Activated CD4-positive, alpha-beta memory T cell treated with anti-CD3 and anti-CD28 coated beads, Interleukin-2, amount 10 ng/mL, durations not matched to agents 7 days and 5 days (primary cell): Measurements from ENCODE around the gene RAB3B. TPM values are rescaled to one million over a fixed set of nuclear protein-coding genes. Genes with fewer than 3 reads are reported as not detected.
"Not testable (repeated sequence)": the region's sequence is repeated elsewhere in the genome, so short reads cannot be mapped to it uniquely, and the experiment has no call there.

Experiments used
- CTCF ChIA-PET: fragments of 350-600 bp; sonication (Branson Sonifier 250); formaldehyde crosslinking; loops from one replicate; lab custom pipeline; 2021; ENCODE audit warnings: antibody characterized with exemption, inconsistent platforms; lab: Charles Lee
- POLR2A ChIA-PET: fragments of 350-600 bp; sonication (Branson Sonifier 250); formaldehyde crosslinking; loops from one replicate; lab custom pipeline; 2021; ENCODE audit warnings: antibody characterized with exemption; lab: Charles Lee
- DNase-seq: peaks from one replicate; pipeline ENCODE4 v3.0.0-alpha.2; 2020
- H3K27ac Mint-ChIP-seq: one replicate; pipeline ENCODE4 v1.8.0; 2021; ENCODE audit warnings: mild to moderate bottlenecking, mixed read lengths
- H3K27me3 Mint-ChIP-seq: one replicate; pipeline ENCODE4 v1.8.0; 2021; ENCODE audit warnings: mixed read lengths
- H3K36me3 Mint-ChIP-seq: one replicate; pipeline ENCODE4 v1.8.0; 2021; ENCODE audit warnings: low read depth, mixed read lengths
- H3K4me1 Mint-ChIP-seq: one replicate; pipeline ENCODE4 v1.8.0; 2021; ENCODE audit warnings: mixed read lengths
- H3K4me3 Mint-ChIP-seq: one replicate; pipeline ENCODE4 v1.8.0; 2021; ENCODE audit warnings: mild to moderate bottlenecking, mixed read lengths
- H3K9me3 Mint-ChIP-seq: one replicate; pipeline ENCODE4 v1.8.0; 2021; ENCODE audit warnings: mixed read lengths
- total RNA-seq, 2 experiments: library from RNA; stranded (reverse); gene quantifications; one replicate each; pipeline ENCODE4 v1.2.3, GENCODE V29; 2021

The RAB3B gene
- total RNA-seq, 2 experiments from 2014 or later, result 0.03 to 0.08 TPM

- ChIA-PET POLR2A (no interaction called here), CTCF (no interaction called here)
- Mint-ChIP-seq H3K36me3 (no peaks in the 10 kb centered on the region), H3K9me3 (no peaks in the 10 kb centered on the region), H3K4me3 (no peak overlapping the region), H3K27ac (no peak overlapping the region), H3K27me3 (peaks cover 25% of the 10 kb centered on the region), H3K4me1 (no peaks in the 10 kb centered on the region)
- DNase-seq, result no peak
Measured at GRCh38 chr1:52007215-52008002, 16.9 kb upstream of the RAB3B start.

DNA sequence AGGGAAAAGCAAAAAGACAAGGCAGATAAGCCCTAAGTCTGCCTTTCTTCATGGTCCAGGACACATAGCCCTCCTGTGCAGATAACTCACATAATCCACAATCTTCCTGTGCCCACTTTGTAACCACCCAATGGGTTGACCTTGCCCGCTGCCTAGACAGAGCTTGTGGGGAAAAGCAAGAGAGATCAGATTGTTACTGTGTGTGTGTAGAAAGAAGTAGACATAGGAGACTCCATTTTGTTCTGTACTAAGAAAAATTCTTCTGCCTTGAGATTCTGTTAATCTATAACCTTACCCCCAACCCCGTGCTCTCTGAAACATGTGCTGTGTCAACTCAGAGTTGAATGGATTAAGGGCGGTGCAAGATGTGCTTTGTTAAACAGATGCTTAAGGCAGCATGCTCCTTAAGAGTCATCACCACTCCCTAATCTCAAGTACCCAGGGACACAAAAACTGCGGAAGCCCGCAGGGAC lies 15.6 kb upstream of the RAB3B start:
- CTCF ChIA-PET, result interaction anchor here (3.1 kb wide), 1 partner anchor 109 kb away, joined by 11 read pairs; no protein-coding TSS in a partner anchor
- H3K4me1 Mint-ChIP-seq, POLR2A ChIA-PET, DNase-seq, H3K9me3 Mint-ChIP-seq, H3K4me3 Mint-ChIP-seq, H3K27ac Mint-ChIP-seq, H3K36me3 Mint-ChIP-seq: not testable (repeated sequence)
- H3K27me3 Mint-ChIP-seq, result peaks cover 25% of the 10 kb centered on the region

DNA sequence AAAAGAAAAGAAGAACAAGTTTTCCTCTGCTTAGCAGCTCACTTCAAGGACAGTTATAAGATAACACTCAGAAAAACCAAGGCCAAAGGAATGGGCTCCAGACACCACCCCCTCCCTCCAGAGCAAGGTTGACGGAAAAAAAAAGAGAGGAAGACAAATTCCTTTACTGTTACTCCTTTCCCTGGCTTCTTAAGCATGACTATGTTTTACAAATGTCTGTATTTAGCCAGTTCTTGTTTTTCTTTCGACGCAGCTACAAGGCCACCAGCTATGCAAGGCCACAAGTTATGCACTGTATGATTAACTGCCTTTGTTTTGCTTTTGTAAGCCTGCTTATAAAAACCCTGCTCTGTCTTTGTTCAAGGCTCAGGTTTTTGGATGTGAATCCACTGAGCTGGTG lies 15.0 kb upstream of the RAB3B start:
- H3K4me3 Mint-ChIP-seq, H3K27ac Mint-ChIP-seq, H3K36me3 Mint-ChIP-seq, H3K9me3 Mint-ChIP-seq, DNase-seq, H3K4me1 Mint-ChIP-seq, POLR2A ChIA-PET: not testable (repeated sequence)
- CTCF ChIA-PET, result interaction anchor here (3.1 kb wide), 1 partner anchor 109 kb away, joined by 11 read pairs; no protein-coding TSS in a partner anchor
- H3K27me3 Mint-ChIP-seq, result peaks cover 25% of the 10 kb centered on the region

DNA sequence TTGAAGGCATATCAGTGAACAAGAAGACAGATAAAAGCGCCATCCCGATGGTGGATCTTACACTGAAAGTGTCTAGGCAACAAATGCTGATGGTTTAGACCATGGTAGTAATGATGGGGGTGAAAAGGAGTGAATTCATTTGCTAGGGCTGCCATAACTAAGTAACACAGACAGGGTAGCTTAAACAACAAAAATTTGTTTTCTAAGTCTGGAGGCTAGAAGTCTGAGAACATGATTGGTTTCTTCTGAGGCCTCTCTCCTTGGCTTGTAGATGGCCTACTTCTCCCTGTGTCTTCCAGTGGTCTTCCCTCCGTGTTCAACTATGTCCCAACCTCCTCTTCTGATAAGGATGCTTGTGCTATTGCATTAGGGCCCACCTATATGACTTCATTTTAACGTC lies 13.4 kb upstream of the RAB3B start:
- no peaks in the 10 kb centered on the region for H3K36me3 Mint-ChIP-seq
- no peak overlapping the region for H3K4me3 Mint-ChIP-seq
- H3K27ac Mint-ChIP-seq, result no peak overlapping the region
- POLR2A ChIA-PET, result interaction anchor here (0.7 kb wide), 1 partner anchor 332 kb away, joined by 3 read pairs; no protein-coding TSS in a partner anchor
- DNase-seq, result no peak
- H3K4me1 Mint-ChIP-seq, result no peaks in the 10 kb centered on the region
- no peaks in the 10 kb centered on the region for H3K9me3 Mint-ChIP-seq
- CTCF ChIA-PET, result interaction anchor here (1.0 to 3.1 kb wide), 2 partner anchors 54 to 107 kb away, joined by 3 to 11 read pairs; no protein-coding TSS in a partner anchor
- H3K27me3 Mint-ChIP-seq, result peaks cover 27% of the 10 kb centered on the region

DNA sequence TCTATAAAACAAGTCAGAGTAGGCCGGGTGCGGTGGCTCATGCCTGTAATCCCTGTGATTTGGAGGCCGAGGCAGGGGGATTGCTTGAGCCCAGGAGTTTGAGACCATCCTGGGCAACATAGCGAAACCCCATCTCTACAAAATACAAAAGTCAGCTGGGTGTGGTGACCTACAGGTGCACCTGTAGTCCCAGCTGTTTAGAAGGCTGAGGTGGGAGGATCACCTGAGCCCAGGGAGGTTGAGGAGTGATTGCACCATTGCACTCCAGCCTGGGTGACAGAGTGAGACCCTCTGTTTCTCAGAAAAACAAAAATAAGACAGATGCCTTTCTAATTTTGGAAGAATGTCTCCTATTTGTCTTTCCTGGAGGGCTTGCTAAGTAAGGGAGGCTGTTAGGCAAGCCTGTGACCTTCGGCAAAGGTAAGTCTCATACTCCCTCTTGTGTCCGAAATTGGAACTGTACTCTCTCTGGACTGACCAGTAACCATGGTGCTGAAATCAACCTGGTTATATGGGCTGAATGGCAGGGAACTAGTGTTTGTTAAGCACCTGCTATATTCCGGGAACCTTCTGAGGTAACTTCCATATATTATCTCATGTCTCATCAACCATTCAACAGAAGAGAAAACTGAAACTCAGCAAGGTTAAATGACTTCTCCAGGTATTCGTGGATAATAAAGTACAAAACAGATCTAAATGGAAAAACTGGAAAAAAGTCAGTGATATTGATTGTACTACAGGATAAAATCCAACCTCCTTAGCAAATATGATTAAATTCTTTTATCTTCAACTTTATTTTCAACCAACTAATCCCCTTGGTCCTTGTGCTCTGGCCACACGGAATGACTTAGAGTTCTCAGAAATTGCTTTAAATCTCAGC lies 11.8 kb upstream of the RAB3B start:
- no peaks in the 10 kb centered on the region for H3K36me3 Mint-ChIP-seq
- CTCF ChIA-PET, result interaction anchor here (1.0 to 1.1 kb wide), 2 partner anchors 19 to 105 kb away, joined by 3 to 8 read pairs; no protein-coding TSS in a partner anchor
- H3K4me3 Mint-ChIP-seq, result no peak overlapping the region
- H3K27ac Mint-ChIP-seq, result no peak overlapping the region
- POLR2A ChIA-PET, result no interaction called here
- H3K27me3 Mint-ChIP-seq, result peaks cover 24% of the 10 kb centered on the region
- H3K4me1 Mint-ChIP-seq, result no peaks in the 10 kb centered on the region
- H3K9me3 Mint-ChIP-seq, result no peaks in the 10 kb centered on the region
- DNase-seq, result peak; percentile 40

- Mint-ChIP-seq H3K4me1 (no peaks in the 10 kb centered on the region), H3K36me3 (no peaks in the 10 kb centered on the region), H3K9me3 (no peaks in the 10 kb centered on the region), H3K27me3 (peaks cover 14% of the 10 kb centered on the region), H3K4me3 (no peak overlapping the region), H3K27ac (no peak overlapping the region)
- ChIA-PET CTCF (interaction anchor here (0.6 to 2.7 kb wide), 3 partner anchors 101 to 806 kb away, joined by 3 to 9 read pairs (median 5); no protein-coding TSS in a partner anchor), POLR2A (interaction anchor here (1.8 kb wide), 1 partner anchor 8 kb away, joined by 5 read pairs; the partner anchor contains the start of gene RAB3B)
- DNase-seq, result no peak
Measured at GRCh38 chr1:51998701-51999100, 8.2 kb upstream of the RAB3B start.

- DNase-seq, result no peak
- Mint-ChIP-seq H3K27ac (no peak overlapping the region), H3K9me3 (no peaks in the 10 kb centered on the region), H3K36me3 (no peaks in the 10 kb centered on the region), H3K4me1 (no peaks in the 10 kb centered on the region), H3K27me3 (peaks cover 18% of the 10 kb centered on the region), H3K4me3 (no peak overlapping the region)
- ChIA-PET CTCF (interaction anchor here (0.6 to 2.7 kb wide), 4 partner anchors 100 to 807 kb away, joined by 3 to 9 read pairs (median 4); no protein-coding TSS in a partner anchor), POLR2A (interaction anchor here (0.9 to 1.8 kb wide), 2 partner anchors 8 to 217 kb away, joined by 3 to 5 read pairs; partner anchors contain the start of gene RAB3B)
Measured at GRCh38 chr1:51997974-51998382, 7.5 kb upstream of the RAB3B start.

GRCh38 chr1:51989582-51990477 lies 670 bp downstream of the RAB3B start:
- POLR2A ChIA-PET, result interaction anchor here (1.0 to 1.7 kb wide), 2 partner anchors 9 to 41 kb away, joined by 3 to 5 read pairs; no protein-coding TSS in a partner anchor

GRCh38 chr1:51988254-51988653 lies 2.2 kb downstream of the RAB3B start:
- H3K9me3 Mint-ChIP-seq, result no peaks in the 10 kb centered on the region
- DNase-seq, result no peak
- no peak overlapping the region for H3K4me3 Mint-ChIP-seq
- POLR2A ChIA-PET, result no interaction called here
- no peak overlapping the region for H3K27ac Mint-ChIP-seq
- H3K36me3 Mint-ChIP-seq, result no peaks in the 10 kb centered on the region
- H3K27me3 Mint-ChIP-seq, result peaks cover 40% of the 10 kb centered on the region
- H3K4me1 Mint-ChIP-seq, result peaks cover 9% of the 10 kb centered on the region
- CTCF ChIA-PET, result no interaction called here

More at GRCh38 chr1:51989582-51990477, 670 bp downstream of the RAB3B start:
- Mint-ChIP-seq H3K27me3 (peaks cover 46% of the 10 kb centered on the region), H3K4me3 (no peak overlapping the region), H3K9me3 (no peaks in the 10 kb centered on the region), H3K36me3 (no peaks in the 10 kb centered on the region), H3K27ac (no peak overlapping the region), H3K4me1 (peaks cover 9% of the 10 kb centered on the region)
- CTCF ChIA-PET, result no interaction called here
- DNase-seq, result no peak

DNA sequence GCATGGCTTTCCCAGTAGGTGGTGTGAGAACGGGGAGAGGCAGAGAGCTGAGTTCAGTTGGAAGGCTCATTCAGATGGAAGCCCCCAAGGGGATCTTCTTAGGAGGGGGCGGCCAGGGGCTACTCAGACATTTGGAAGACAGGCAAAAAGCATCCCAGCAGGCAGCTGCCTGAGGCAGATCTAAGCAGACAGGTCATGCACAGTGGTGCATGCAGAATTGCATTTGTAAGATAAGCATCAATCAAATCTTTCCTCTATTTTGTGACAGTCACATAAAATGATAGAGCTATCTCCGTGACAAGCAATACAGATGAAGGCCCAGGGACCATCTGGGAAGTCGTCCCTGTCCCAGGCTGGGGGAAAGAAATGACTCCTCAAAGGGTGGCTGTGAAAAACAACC lies 3.8 kb downstream of the RAB3B start:
- ChIA-PET CTCF (no interaction called here), POLR2A (interaction anchor here (0.9 kb wide), 1 partner anchor 10 kb away, joined by 3 read pairs; no protein-coding TSS in a partner anchor)
- H3K4me3 Mint-ChIP-seq, result no peak overlapping the region
- H3K27me3 Mint-ChIP-seq, result peaks cover 25% of the 10 kb centered on the region
- no peak for DNase-seq
- no peaks in the 10 kb centered on the region for H3K9me3 Mint-ChIP-seq
- H3K4me1 Mint-ChIP-seq, result peaks cover 9% of the 10 kb centered on the region
- no peaks in the 10 kb centered on the region for H3K36me3 Mint-ChIP-seq
- no peak overlapping the region for H3K27ac Mint-ChIP-seq

- no peaks in the 10 kb centered on the region for H3K4me1 Mint-ChIP-seq
- no peaks in the 10 kb centered on the region for H3K36me3 Mint-ChIP-seq
- no peak for DNase-seq
- H3K9me3 Mint-ChIP-seq, result no peaks in the 10 kb centered on the region
- CTCF ChIA-PET, result no interaction called here
- H3K27me3 Mint-ChIP-seq, result peaks cover 6% of the 10 kb centered on the region
- H3K27ac Mint-ChIP-seq, result no peak overlapping the region
- POLR2A ChIA-PET, result no interaction called here
- no peak overlapping the region for H3K4me3 Mint-ChIP-seq
Measured at GRCh38 chr1:51982161-51982560, 8.3 kb downstream of the RAB3B start.

GRCh38 chr1:51981555-51981954 lies 8.9 kb downstream of the RAB3B start:
- no peaks in the 10 kb centered on the region for H3K36me3 Mint-ChIP-seq
- CTCF ChIA-PET, result no interaction called here
- no peaks in the 10 kb centered on the region for H3K9me3 Mint-ChIP-seq
- H3K27ac Mint-ChIP-seq, result no peak overlapping the region
- DNase-seq, result no peak
- H3K27me3 Mint-ChIP-seq, result peaks cover 5% of the 10 kb centered on the region
- POLR2A ChIA-PET, result no interaction called here
- no peaks in the 10 kb centered on the region for H3K4me1 Mint-ChIP-seq
- H3K4me3 Mint-ChIP-seq, result no peak overlapping the region
